Activated naive CD4-positive, alpha-beta T cell (primary cell): ENCODE results near the gene SNX30.

Source experiments
- DNase-seq, 4 experiments: peaks; one replicate each; lab custom pipeline; 2025; lab: John Stamatoyannopoulos, UW

Gene SNX30

GRCh38 chr9:112885324-112885723 lies 134.8 kb downstream of the SNX30 start:
- DNase-seq = no peak

DNA sequence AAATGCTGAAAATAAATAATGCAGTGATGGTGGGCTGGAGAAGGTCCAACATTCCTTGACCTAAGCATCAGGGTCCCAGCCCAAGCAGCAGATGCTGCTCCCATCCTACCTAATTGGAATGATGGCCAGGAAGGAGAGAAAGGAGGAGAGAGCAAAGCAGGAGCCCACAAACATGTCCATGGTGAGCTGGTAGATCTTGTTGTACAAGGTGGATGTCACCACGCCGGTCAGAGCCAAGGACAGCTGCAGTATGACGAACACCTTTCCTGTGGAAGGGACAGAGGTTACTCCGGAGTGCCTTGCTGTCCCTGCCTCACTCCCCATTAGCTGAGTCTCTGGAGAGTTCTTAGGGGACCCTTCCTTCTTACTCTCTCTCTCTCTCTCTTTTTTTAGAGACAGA lies 135.8 kb downstream of the SNX30 start:
- no peak for DNase-seq

- no peak for DNase-seq
These were observed 136.8 kb downstream of the SNX30 start for GRCh38 chr9:112887381-112887780.

GRCh38 chr9:112890106-112891081 lies 139.8 kb downstream of the SNX30 start, which contains the start of gene SLC46A2:
TSS of gene SLC46A2 (minus strand) at chr9:112890876. CDS start at chr9:112890681, 195 bp downstream.
- no peak for DNase-seq

DNA sequence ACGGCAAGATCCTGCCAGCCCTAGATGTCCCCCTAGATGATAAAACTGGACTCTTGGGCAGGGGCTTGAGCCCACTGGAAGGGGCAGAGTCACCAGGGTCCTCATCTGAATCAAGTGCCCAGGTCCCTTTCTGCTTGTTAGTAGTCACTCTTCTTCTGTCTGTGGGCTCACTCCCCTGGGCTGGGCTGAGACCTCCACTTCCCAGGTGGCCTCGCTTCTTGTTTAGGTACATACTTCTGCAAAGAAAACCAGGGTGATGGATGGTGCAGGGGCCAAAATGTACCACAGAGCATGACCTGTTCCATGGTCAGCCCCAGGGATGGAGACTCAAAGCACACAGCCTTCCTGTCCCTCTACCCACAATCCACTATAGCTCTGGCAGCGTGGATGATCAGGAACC lies 141.0 kb downstream of the SNX30 start:
- no peak for DNase-seq

DNA sequence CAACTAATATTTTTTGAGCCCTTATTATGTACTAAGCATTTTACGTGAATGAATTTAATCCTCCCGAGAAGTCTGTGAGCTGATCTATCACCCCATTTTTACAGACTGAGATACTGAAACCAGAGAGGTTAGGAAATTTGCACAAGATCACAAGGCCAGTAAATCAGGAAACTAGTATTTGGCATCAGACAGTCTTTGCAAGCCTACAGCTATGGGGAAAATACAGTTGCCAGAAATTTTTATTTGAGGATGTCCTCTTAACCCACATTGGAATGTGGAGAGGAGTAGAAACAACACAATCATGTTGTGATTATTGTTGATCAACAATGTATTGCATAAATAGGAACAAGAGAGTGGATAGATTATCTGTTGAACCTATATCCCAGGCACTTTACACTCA lies 142.4 kb downstream of the SNX30 start:
- no peak for DNase-seq

- DNase-seq = no peak
These were observed 143.5 kb downstream of the SNX30 start for GRCh38 chr9:112894041-112894440.

DNA sequence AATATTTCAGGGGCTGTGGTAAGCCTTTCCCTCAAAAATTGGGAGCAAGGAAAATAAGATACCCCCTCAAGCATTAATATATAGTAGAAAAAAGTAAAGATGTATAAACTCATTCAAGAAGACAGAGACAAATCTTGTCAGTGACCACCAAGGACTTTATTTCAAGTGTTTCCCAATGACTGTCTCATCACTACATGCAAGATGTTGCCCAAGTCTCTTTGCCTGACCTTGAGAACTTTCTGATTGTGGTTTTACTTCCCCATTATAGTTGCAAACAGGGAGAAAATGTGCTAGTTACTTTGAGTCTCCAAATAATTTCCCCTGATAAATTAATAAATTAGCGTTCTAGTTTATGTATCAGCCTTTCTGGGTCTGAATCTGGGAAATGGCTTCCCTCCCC lies 144.1 kb downstream of the SNX30 start:
- no peak for DNase-seq

DNA sequence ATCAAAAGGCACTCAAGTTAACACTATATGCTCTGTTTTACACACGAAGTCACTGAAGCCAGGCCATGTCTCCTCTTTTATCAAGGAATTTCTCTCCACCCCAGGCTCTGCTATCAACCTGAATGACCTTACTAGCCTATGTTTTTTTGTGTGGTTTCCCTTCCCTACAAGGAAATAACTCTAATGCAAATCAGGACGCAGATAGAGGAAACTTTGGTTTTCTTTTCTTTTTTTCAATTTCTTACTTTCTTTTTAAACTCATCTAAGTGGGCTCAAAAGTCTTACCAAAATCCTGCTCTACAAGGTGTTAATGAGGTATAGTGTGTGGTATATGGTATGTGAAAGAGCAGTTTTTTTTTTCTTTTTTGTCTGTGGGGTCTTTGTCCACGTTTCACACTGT lies 145.6 kb downstream of the SNX30 start:
- no peak for DNase-seq

- no peak for DNase-seq
These were observed 148.3 kb downstream of the SNX30 start for GRCh38 chr9:112898872-112899311.

- no peak for DNase-seq
These were observed 149.9 kb downstream of the SNX30 start for GRCh38 chr9:112900488-112900887.

GRCh38 chr9:112900901-112901300 lies 150.3 kb downstream of the SNX30 start:
- no peak for DNase-seq

GRCh38 chr9:112905084-112905483 lies 154.5 kb downstream of the SNX30 start:
- no peak for DNase-seq

DNA sequence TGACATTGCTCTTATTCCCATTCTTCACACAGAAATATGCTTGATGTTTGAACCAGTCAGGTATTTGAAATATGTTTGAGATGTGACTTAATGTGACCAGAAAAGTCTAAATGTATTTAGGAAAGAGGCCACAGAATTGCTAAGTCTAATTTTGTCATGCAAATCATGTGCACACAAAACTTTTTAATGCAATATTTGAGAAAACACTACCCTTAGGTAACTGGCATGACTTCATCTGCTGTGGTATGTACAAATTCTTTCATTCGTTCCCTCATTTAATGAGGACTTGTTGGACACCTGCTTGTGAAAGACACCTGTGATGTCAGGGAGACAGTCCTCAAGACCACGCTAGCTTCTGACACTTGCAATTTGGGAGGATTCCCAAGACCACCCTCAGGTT lies 161.2 kb downstream of the SNX30 start:
- no peak for DNase-seq

GRCh38 chr9:112912636-112913035 lies 162.1 kb downstream of the SNX30 start:
- no peak for DNase-seq

DNA sequence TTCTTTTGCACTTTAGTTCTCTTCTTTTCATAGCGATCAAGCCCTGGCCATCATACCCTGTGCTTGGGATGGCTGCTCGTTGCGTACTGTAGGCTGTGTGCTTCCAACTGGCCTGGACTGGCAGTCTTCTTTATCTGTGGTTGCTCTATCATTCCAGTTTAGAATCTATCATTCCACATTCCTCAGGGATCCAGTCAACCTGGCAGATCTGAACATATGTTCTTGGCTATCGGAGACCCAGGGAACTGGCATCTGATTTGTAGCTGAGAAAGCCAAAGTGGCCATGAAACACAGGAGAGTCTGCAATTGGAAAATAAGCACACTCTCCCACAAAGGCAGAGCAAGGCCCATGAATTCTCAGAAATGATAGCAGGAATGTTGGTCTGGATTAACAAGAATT lies 162.8 kb downstream of the SNX30 start:
- DNase-seq = no peak

GRCh38 chr9:112914524-112914923 lies 164.0 kb downstream of the SNX30 start:
- DNase-seq = no peak

DNA sequence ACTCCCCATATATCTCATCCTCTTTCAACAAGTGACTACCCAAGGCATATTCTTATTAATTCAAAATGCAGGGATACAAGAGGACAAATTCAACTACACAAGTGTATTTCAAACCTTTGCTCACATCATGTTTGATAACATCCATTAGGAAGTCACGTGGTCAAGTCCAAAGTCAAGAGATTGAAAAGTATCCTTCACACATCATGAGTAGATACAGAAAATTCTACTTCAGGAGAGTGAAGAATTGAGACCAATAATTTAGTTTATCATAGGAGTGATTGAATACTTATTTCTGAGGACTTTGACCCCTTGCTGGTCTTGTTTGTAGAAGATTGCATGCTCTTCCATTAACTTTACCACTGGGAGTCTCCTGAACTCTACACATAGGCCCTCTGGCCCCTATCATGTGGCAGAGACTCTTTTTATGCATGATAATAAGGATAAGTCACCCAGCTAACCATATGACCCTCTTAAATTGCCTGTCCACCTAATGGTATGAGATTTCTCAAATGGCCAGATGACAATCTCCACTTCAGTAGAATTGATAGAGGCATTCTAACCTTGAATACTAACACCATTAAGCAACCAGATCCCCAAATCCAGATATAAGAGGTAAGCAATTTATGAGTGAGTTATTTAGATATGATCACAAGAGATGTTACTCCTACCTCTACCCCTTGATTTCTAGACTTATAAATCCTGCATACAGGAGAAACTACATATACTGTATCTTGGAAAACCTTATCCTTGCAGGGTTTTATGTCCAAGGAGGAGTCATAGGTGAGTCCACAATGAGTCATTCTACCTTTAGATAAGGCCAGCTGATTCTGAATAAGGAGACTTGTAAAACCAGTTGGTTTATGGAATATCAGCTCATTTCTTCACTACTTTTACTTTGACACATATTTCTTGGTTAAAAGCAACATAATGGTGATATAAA lies 166.8 kb downstream of the SNX30 start:
- no peak for DNase-seq

- no peak for DNase-seq
These were observed 167.4 kb downstream of the SNX30 start for GRCh38 chr9:112917987-112918362.

GRCh38 chr9:112921549-112921948 lies 171.0 kb downstream of the SNX30 start:
- DNase-seq = no peak
